ENCODE measurements around the gene UBTD2. TPM values are rescaled to one million over a fixed set of nuclear protein-coding genes. Genes with fewer than 3 reads are reported as not detected.

The UBTD2 gene
- total and polyA plus RNA-seq, 2 experiments from 2014 or later: 17.9 to 46.3 TPM

DNA sequence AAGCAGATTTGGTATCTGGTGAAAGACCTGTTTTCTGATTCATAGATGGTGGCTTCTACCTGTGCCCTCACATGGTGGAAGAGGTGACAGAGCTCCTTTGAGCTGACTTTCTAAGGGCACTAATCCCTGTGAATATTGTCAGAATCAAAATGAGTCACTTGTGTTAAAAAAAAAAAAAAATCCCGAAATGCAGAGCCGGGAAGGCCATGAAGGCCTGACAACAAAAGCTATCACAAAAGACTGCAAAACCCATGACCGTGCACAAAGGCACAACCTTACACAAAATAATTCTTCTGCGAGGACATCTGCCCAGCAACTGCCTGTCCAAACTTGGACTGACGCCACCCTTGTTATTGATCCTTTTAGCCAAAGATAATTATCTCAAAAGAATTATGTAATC, 19.6 kb upstream of the UBTD2 start:
- Mint-ChIP-seq H3K27ac (peak overlapping the region; percentile 6; the same call in 1 of the 2 replicates), H3K4me3 (no peak overlapping the region), H3K4me1 (peaks cover 4% of the 10 kb centered on the region), H3K27me3 (ENCODE audit: insufficient read depth, low read depth, poor library complexity) (peaks cover 12% of the 10 kb centered on the region), H3K9me3 (peaks cover 18% of the 10 kb centered on the region), H3K36me3 (ENCODE audit: low read depth) (peaks cover 7% of the 10 kb centered on the region; the same call in 2 of the 3 replicates)
- Histone ChIP-seq H4K20me1 (replicated peaks; ENCODE audit: insufficient read depth) (no peaks in the 10 kb centered on the region), H3F3A (replicated peaks; ENCODE audit: low read depth) (no peaks in the 10 kb centered on the region), H3K4me1 (ENCODE audit: insufficient read depth) (no peaks in the 10 kb centered on the region), H3K36me3 (ENCODE audit: insufficient read depth) (no peaks in the 10 kb centered on the region), H3K79me2 (replicated peaks; ENCODE audit: insufficient read depth) (no peaks in the 10 kb centered on the region), H3K9me2 (ENCODE audit: insufficient read depth) (no peaks in the 10 kb centered on the region), H3K4me3 (no peak overlapping the region), H2AFZ (peak overlapping the region; percentile 3; the same call in 1 of the 2 replicates), H3K27ac (ENCODE audit: low read depth) (no peak overlapping the region), H3K27me3 (ENCODE audit: insufficient read depth) (no peaks in the 10 kb centered on the region), H3K4me2 (no peak overlapping the region)
- ATAC-seq (no peak), DNase-seq (ENCODE audit: low spot score) (no peak)
- TF ChIP-seq POLR2AphosphoS5 (IDR thresholded peaks at IDR 0.05; ENCODE audit: low read depth) (no peak), STAT1 (IDR thresholded peaks at IDR 0.05; ENCODE audit: unreplicated experiment) (no peak), EZH2 (IDR thresholded peaks at IDR 0.05; ENCODE audit: low read depth, unreplicated experiment) (no peak), JUNB (IDR thresholded peaks at IDR 0.05; ENCODE audit: unreplicated experiment) (no peak), ZNF331 (CRISPR knock-in tag; IDR thresholded peaks at IDR 0.05; ENCODE audit: low read depth) (no peak), CREB1 (CRISPR knock-in tag; IDR thresholded peaks at IDR 0.05; ENCODE audit: low read depth) (no peak), EZH2phosphoT487 (IDR thresholded peaks at IDR 0.05; ENCODE audit: unreplicated experiment) (no peak), NANOG (IDR thresholded peaks at IDR 0.05; ENCODE audit: borderline replicate concordance) (no peak), ZNF114 (CRISPR knock-in tag; IDR thresholded peaks at IDR 0.05) (no peak)
- TF ChIP-seq, protein P1, sequence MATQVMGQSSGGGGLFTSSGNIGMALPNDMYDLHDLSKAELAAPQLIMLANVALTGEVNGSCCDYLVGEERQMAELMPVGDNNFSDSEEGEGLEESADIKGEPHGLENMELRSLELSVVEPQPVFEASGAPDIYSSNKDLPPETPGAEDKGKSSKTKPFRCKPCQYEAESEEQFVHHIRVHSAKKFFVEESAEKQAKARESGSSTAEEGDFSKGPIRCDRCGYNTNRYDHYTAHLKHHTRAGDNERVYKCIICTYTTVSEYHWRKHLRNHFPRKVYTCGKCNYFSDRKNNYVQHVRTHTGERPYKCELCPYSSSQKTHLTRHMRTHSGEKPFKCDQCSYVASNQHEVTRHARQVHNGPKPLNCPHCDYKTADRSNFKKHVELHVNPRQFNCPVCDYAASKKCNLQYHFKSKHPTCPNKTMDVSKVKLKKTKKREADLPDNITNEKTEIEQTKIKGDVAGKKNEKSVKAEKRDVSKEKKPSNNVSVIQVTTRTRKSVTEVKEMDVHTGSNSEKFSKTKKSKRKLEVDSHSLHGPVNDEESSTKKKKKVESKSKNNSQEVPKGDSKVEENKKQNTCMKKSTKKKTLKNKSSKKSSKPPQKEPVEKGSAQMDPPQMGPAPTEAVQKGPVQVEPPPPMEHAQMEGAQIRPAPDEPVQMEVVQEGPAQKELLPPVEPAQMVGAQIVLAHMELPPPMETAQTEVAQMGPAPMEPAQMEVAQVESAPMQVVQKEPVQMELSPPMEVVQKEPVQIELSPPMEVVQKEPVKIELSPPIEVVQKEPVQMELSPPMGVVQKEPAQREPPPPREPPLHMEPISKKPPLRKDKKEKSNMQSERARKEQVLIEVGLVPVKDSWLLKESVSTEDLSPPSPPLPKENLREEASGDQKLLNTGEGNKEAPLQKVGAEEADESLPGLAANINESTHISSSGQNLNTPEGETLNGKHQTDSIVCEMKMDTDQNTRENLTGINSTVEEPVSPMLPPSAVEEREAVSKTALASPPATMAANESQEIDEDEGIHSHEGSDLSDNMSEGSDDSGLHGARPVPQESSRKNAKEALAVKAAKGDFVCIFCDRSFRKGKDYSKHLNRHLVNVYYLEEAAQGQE (IDR thresholded peaks at IDR 0.05; ENCODE audit: unreplicated experiment): no peak
- TF ChIP-seq, protein P2, sequence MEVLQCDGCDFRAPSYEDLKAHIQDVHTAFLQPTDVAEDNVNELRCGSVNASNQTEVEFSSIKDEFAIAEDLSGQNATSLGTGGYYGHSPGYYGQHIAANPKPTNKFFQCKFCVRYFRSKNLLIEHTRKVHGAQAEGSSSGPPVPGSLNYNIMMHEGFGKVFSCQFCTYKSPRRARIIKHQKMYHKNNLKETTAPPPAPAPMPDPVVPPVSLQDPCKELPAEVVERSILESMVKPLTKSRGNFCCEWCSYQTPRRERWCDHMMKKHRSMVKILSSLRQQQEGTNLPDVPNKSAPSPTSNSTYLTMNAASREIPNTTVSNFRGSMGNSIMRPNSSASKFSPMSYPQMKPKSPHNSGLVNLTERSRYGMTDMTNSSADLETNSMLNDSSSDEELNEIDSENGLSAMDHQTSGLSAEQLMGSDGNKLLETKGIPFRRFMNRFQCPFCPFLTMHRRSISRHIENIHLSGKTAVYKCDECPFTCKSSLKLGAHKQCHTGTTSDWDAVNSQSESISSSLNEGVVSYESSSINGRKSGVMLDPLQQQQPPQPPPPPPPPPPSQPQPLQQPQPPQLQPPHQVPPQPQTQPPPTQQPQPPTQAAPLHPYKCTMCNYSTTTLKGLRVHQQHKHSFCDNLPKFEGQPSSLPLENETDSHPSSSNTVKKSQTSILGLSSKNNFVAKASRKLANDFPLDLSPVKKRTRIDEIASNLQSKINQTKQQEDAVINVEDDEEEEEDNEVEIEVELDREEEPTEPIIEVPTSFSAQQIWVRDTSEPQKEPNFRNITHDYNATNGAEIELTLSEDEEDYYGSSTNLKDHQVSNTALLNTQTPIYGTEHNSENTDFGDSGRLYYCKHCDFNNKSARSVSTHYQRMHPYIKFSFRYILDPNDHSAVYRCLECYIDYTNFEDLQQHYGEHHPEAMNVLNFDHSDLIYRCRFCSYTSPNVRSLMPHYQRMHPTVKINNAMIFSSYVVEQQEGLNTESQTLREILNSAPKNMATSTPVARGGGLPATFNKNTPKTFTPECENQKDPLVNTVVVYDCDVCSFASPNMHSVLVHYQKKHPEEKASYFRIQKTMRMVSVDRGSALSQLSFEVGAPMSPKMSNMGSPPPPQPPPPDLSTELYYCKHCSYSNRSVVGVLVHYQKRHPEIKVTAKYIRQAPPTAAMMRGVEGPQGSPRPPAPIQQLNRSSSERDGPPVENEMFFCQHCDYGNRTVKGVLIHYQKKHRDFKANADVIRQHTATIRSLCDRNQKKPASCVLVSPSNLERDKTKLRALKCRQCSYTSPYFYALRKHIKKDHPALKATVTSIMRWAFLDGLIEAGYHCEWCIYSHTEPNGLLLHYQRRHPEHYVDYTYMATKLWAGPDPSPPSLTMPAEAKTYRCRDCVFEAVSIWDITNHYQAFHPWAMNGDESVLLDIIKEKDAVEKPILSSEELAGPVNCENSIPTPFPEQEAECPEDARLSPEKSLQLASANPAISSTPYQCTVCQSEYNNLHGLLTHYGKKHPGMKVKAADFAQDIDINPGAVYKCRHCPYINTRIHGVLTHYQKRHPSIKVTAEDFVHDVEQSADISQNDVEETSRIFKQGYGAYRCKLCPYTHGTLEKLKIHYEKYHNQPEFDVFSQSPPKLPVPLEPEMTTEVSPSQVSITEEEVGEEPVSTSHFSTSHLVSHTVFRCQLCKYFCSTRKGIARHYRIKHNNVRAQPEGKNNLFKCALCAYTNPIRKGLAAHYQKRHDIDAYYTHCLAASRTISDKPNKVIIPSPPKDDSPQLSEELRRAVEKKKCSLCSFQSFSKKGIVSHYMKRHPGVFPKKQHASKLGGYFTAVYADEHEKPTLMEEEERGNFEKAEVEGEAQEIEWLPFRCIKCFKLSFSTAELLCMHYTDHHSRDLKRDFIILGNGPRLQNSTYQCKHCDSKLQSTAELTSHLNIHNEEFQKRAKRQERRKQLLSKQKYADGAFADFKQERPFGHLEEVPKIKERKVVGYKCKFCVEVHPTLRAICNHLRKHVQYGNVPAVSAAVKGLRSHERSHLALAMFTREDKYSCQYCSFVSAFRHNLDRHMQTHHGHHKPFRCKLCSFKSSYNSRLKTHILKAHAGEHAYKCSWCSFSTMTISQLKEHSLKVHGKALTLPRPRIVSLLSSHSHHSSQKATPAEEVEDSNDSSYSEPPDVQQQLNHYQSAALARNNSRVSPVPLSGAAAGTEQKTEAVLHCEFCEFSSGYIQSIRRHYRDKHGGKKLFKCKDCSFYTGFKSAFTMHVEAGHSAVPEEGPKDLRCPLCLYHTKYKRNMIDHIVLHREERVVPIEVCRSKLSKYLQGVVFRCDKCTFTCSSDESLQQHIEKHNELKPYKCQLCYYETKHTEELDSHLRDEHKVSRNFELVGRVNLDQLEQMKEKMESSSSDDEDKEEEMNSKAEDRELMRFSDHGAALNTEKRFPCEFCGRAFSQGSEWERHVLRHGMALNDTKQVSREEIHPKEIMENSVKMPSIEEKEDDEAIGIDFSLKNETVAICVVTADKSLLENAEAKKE (CRISPR knock-in tag; IDR thresholded peaks at IDR 0.05): no peak
- TF ChIP-seq, protein P3, sequence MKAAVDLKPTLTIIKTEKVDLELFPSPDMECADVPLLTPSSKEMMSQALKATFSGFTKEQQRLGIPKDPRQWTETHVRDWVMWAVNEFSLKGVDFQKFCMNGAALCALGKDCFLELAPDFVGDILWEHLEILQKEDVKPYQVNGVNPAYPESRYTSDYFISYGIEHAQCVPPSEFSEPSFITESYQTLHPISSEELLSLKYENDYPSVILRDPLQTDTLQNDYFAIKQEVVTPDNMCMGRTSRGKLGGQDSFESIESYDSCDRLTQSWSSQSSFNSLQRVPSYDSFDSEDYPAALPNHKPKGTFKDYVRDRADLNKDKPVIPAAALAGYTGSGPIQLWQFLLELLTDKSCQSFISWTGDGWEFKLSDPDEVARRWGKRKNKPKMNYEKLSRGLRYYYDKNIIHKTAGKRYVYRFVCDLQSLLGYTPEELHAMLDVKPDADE (IDR thresholded peaks at IDR 0.05): no peak
- TF ChIP-seq, protein P4, sequence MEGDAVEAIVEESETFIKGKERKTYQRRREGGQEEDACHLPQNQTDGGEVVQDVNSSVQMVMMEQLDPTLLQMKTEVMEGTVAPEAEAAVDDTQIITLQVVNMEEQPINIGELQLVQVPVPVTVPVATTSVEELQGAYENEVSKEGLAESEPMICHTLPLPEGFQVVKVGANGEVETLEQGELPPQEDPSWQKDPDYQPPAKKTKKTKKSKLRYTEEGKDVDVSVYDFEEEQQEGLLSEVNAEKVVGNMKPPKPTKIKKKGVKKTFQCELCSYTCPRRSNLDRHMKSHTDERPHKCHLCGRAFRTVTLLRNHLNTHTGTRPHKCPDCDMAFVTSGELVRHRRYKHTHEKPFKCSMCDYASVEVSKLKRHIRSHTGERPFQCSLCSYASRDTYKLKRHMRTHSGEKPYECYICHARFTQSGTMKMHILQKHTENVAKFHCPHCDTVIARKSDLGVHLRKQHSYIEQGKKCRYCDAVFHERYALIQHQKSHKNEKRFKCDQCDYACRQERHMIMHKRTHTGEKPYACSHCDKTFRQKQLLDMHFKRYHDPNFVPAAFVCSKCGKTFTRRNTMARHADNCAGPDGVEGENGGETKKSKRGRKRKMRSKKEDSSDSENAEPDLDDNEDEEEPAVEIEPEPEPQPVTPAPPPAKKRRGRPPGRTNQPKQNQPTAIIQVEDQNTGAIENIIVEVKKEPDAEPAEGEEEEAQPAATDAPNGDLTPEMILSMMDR (conservative IDR thresholded peaks at IDR 0.05; ENCODE audit: low read depth in 2 of 2): no peak

Measured in GM23338 (cell line).